SK-N-MC (cell line): ENCODE measurements around the gene CLCN6.

Source experiments
- EZH2 ChIP-seq: fragments of 200-600 bp; sonication (generic); IDR thresholded peaks from one replicate; pipeline ENCODE4 v1.6.1; 2017; ENCODE audit warnings: antibody characterized with exemption
- FOXP2 ChIP-seq: optimal IDR thresholded peaks from 2 replicates; pipeline ENCODE3; 2011; ENCODE audit warnings: mild to moderate bottlenecking, moderate library complexity; ENCODE audit not compliant: insufficient read depth; ENCODE audit errors: extremely low read length, control extremely low read depth
- POLR2AphosphoS5 ChIP-seq: IDR thresholded peaks from 2 replicates; pipeline ENCODE4 v1.6.1; 2012; ENCODE audit warnings: mild to moderate bottlenecking, low read depth, low read length, borderline replicate concordance

GRCh38 chr1:11778844-11779623, 27.0 kb upstream of the CLCN6 start:
- TF ChIP-seq EZH2 (no peak), POLR2AphosphoS5 (no peak), FOXP2 (no peak)
